ENCODE measurements around the gene RSU1. TPM values are rescaled to one million over a fixed set of nuclear protein-coding genes. Genes with fewer than 3 reads are reported as not detected.

The RSU1 gene
- total and polyA plus RNA-seq, 10 of the 15 experiments (the other 5 are each of a cell fraction or from before 2014, with no cell fraction given) = 49.2 to 139 (median 81.3) TPM

DNA sequence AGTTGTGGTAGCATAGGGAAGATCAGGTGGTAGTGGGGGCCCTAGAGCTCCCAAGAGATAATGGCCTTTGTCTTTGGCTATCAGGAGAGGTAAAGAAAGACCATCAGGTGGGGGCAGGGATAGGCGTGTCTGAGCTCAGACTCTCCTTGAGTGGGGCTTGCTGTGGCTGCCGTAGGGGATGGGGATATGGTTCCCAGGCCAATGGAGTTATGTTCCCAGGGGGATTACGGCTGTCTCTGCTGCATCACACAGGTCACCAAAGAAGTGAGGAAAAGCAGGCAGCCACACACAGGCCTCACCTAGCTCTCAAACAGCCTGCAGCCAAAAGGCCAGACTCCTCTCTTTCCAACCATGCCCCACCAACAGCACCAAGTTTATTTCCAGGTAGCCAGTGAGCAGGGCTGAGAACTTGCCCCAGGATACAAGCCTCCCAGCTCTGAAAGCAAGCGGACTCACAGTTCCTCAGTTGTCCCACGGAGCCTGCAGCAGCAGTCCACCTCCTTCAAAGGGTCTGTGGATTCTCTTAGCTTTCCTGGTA is 257.9 kb downstream of the RSU1 start:
- 41% methylated on average over 5 of the region's 5 CpGs for WGBS (ENCODE audit: insufficient coverage, insufficient replicate concordance, low lambda C conversion rate, missing lambda C conversion rate)
- H3K9ac ChIP-seq (ENCODE audit: control insufficient read depth, insufficient read depth, low read length) = no peak overlapping the region
- RAD21 ChIA-PET (ENCODE audit: unreplicated experiment) = interaction anchor here (1.7 kb wide), 1 partner anchor 11 kb away, joined by 4 read pairs; no protein-coding TSS in a partner anchor
- H4K20me1 ChIP-seq (ENCODE audit: control insufficient read depth, insufficient read depth) = no peaks in the 10 kb centered on the region
- POLR2A ChIA-PET = no interaction called here
- no peaks in the 10 kb centered on the region for H3K36me3 ChIP-seq (ENCODE audit: control insufficient read depth in 2 of 2, insufficient read depth in 2 of 2, low read length in 1 of 2)
- H3K4me2 ChIP-seq (ENCODE audit: control insufficient read depth, insufficient read depth) = no peak overlapping the region
- H2AFZ ChIP-seq (ENCODE audit: control insufficient read depth, low read depth, low read length) = no peak overlapping the region
- intact Hi-C loops (cut with micrococcal nuclease; ENCODE audit: unreplicated experiment) = no loop called here
- SMC1A ChIA-PET (ENCODE audit: uncharacterized antibody, unreplicated experiment) = no interaction called here
- no peaks in the 10 kb centered on the region for H3K79me2 ChIP-seq (ENCODE audit: control insufficient read depth, insufficient read depth, low read length)
- no peak overlapping the region for H3K27ac ChIP-seq (ENCODE audit: control insufficient read depth, insufficient read depth)
- in situ Hi-C loops (cut with MboI) = no loop called here
- ATAC-seq = no peak
- H3K4me1 ChIP-seq (ENCODE audit: control insufficient read depth, insufficient read depth, low read length) = no peaks in the 10 kb centered on the region
- no TSS peak for BruUV-seq (replicated peaks)
- CTCF ChIA-PET = interaction anchor here (0.6 kb wide), 1 partner anchor 1124 kb away, joined by 3 read pairs; no protein-coding TSS in a partner anchor
- DNase-seq (ENCODE audit: low read depth, low spot score) = no peak
- FAIRE-seq = no peak
- no peak overlapping the region for H3K4me3 ChIP-seq
- TF ChIP-seq, protein P1, sequence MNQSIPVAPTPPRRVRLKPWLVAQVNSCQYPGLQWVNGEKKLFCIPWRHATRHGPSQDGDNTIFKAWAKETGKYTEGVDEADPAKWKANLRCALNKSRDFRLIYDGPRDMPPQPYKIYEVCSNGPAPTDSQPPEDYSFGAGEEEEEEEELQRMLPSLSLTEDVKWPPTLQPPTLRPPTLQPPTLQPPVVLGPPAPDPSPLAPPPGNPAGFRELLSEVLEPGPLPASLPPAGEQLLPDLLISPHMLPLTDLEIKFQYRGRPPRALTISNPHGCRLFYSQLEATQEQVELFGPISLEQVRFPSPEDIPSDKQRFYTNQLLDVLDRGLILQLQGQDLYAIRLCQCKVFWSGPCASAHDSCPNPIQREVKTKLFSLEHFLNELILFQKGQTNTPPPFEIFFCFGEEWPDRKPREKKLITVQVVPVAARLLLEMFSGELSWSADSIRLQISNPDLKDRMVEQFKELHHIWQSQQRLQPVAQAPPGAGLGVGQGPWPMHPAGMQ (IDR thresholded peaks at IDR 0.05; ENCODE audit: borderline replicate concordance) = no peak
- TF ChIP-seq, protein P2, sequence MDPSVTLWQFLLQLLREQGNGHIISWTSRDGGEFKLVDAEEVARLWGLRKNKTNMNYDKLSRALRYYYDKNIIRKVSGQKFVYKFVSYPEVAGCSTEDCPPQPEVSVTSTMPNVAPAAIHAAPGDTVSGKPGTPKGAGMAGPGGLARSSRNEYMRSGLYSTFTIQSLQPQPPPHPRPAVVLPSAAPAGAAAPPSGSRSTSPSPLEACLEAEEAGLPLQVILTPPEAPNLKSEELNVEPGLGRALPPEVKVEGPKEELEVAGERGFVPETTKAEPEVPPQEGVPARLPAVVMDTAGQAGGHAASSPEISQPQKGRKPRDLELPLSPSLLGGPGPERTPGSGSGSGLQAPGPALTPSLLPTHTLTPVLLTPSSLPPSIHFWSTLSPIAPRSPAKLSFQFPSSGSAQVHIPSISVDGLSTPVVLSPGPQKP (IDR thresholded peaks at IDR 0.05; ENCODE audit: low read depth, low read length) = no peak
- no peak for TF ChIP-seq ZSCAN29 (IDR thresholded peaks at IDR 0.05)
- H3K27me3 ChIP-seq (replicated peaks in 1 of 2; ENCODE audit: control insufficient read depth in 2 of 2, insufficient read depth in 2 of 2, low read length in 1 of 2) = no peaks in the 10 kb centered on the region
- H3K9me3 ChIP-seq (replicated peaks; ENCODE audit: control insufficient read depth, insufficient read depth, low read length) = no peaks in the 10 kb centered on the region

DNA sequence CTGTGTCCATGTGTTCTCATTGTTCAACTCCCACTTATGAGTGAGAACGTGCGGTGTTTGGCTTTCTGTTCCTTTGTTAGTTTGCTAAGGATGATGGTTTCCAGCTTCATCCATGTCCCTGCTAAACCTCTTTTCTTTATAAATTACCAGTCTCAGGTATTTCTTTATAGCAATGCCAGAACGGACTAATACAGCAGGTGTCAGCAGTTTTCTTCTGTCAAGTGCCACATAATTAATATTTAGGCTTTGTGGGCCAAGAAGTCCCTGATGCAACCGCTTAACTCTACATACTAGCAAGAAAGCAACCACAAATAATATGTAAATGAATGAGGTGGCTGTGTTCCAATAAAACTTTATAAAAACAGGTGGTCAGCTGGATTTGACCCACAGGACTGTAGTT is 269.3 kb downstream of the RSU1 start:
- in situ Hi-C loops (cut with MboI) = loop anchor here (10.0 kb wide), 1 partner anchor 653 kb away; no protein-coding TSS in a partner anchor
- no peak for FAIRE-seq
- TF ChIP-seq RFX5 (IDR thresholded peaks at IDR 0.05; ENCODE audit: low read depth, low read length) (no peak), SREBF1 (IDR thresholded peaks at IDR 0.05; ENCODE audit: low read length) (no peak), MXI1 (IDR thresholded peaks at IDR 0.05; ENCODE audit: low read depth, low read length) (no peak), HDGF (IDR thresholded peaks at IDR 0.05) (no peak), STAT1 (conservative IDR thresholded peaks at IDR 0.05) (no peak)
- TF ChIP-seq, protein P3, sequence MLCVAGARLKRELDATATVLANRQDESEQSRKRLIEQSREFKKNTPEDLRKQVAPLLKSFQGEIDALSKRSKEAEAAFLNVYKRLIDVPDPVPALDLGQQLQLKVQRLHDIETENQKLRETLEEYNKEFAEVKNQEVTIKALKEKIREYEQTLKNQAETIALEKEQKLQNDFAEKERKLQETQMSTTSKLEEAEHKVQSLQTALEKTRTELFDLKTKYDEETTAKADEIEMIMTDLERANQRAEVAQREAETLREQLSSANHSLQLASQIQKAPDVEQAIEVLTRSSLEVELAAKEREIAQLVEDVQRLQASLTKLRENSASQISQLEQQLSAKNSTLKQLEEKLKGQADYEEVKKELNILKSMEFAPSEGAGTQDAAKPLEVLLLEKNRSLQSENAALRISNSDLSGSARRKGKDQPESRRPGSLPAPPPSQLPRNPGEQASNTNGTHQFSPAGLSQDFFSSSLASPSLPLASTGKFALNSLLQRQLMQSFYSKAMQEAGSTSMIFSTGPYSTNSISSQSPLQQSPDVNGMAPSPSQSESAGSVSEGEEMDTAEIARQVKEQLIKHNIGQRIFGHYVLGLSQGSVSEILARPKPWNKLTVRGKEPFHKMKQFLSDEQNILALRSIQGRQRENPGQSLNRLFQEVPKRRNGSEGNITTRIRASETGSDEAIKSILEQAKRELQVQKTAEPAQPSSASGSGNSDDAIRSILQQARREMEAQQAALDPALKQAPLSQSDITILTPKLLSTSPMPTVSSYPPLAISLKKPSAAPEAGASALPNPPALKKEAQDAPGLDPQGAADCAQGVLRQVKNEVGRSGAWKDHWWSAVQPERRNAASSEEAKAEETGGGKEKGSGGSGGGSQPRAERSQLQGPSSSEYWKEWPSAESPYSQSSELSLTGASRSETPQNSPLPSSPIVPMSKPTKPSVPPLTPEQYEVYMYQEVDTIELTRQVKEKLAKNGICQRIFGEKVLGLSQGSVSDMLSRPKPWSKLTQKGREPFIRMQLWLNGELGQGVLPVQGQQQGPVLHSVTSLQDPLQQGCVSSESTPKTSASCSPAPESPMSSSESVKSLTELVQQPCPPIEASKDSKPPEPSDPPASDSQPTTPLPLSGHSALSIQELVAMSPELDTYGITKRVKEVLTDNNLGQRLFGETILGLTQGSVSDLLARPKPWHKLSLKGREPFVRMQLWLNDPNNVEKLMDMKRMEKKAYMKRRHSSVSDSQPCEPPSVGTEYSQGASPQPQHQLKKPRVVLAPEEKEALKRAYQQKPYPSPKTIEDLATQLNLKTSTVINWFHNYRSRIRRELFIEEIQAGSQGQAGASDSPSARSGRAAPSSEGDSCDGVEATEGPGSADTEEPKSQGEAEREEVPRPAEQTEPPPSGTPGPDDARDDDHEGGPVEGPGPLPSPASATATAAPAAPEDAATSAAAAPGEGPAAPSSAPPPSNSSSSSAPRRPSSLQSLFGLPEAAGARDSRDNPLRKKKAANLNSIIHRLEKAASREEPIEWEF (IDR thresholded peaks at IDR 0.05; ENCODE audit: insufficient replicate concordance, low read depth, low read length) = no peak

More for the DNA sequence above, 269.3 kb downstream of the RSU1 start:
- Histone ChIP-seq H3K4me3 (no peak overlapping the region), H3K36me3 (ENCODE audit: control insufficient read depth in 2 of 2, insufficient read depth in 2 of 2, low read length in 1 of 2) (no peaks in the 10 kb centered on the region), H3K79me2 (ENCODE audit: control insufficient read depth, insufficient read depth, low read length) (no peaks in the 10 kb centered on the region), H3K4me2 (ENCODE audit: control insufficient read depth, insufficient read depth) (no peak overlapping the region), H3K9ac (ENCODE audit: control insufficient read depth, insufficient read depth, low read length) (no peak overlapping the region), H3K4me1 (ENCODE audit: control insufficient read depth, insufficient read depth, low read length) (no peaks in the 10 kb centered on the region), H2AFZ (ENCODE audit: control insufficient read depth, low read depth, low read length) (no peak overlapping the region), H3K27me3 (replicated peaks in 1 of 2; ENCODE audit: control insufficient read depth in 2 of 2, insufficient read depth in 2 of 2, low read length in 1 of 2) (peaks cover 0 to 3% of the 10 kb centered on the region in 2 experiments; a peak in 1 of 4 replicates), H3K9me3 (replicated peaks; ENCODE audit: control insufficient read depth, insufficient read depth, low read length) (no peaks in the 10 kb centered on the region), H4K20me1 (ENCODE audit: control insufficient read depth, insufficient read depth) (no peaks in the 10 kb centered on the region), H3K27ac (ENCODE audit: control insufficient read depth, insufficient read depth) (no peak overlapping the region)
- POLR2A ChIA-PET = no interaction called here
- no TSS peak for BruUV-seq (replicated peaks)
- RAD21 ChIA-PET (ENCODE audit: unreplicated experiment) = no interaction called here
- intact Hi-C loops (cut with micrococcal nuclease; ENCODE audit: unreplicated experiment) = loop anchor here (5.0 kb wide), 1 partner anchor 646 kb away; no protein-coding TSS in a partner anchor
- DNase-seq (ENCODE audit: low read depth, low spot score) = no peak
- ATAC-seq = no peak
- SMC1A ChIA-PET (ENCODE audit: uncharacterized antibody, unreplicated experiment) = interaction anchor here (1.5 kb wide), 1 partner anchor 11 kb away, joined by 4 read pairs; no protein-coding TSS in a partner anchor
- CTCF ChIA-PET = interaction anchor here (0.5 to 1.1 kb wide), 2 partner anchors 269 to 646 kb away, joined by 3 to 4 read pairs; partner anchors contain the start of gene RSU1
- 75% methylated on average over 4 of the region's 4 CpGs for WGBS (ENCODE audit: insufficient coverage, insufficient replicate concordance, low lambda C conversion rate, missing lambda C conversion rate)
